Liver (tissue), 3 donors: ENCODE results near the gene MAGI1.

Experiments used
- ATF3 ChIP-seq: IDR thresholded peaks from 2 replicates; pipeline ENCODE4 v1.6.1; 2016; ENCODE audit warnings: antibody characterized with exemption
- CTCF ChIP-seq: fragments of 150-350 bp; IDR thresholded peaks from 2 replicates; pipeline ENCODE4 v1.5.1; 2017; ENCODE audit warnings: improper control_type of control experiment, low read depth, low read length; ENCODE audit not compliant: missing input control
- EGR1 ChIP-seq, 2 donors: IDR thresholded peaks; 2 replicates each; pipeline ENCODE4 v1.6.1; 2016 to 2018; ENCODE audit warnings: antibody characterized with exemption in 2 of 2, low read depth in 2 of 2
- GABPA ChIP-seq, 2 donors: IDR thresholded peaks in 1 of 2; conservative IDR thresholded peaks in 1 of 2; 2 replicates each; pipeline ENCODE4 v1.6.1; 2016; ENCODE audit warnings: antibody characterized with exemption in 2 of 2, mild to moderate bottlenecking in 1 of 2, moderate library complexity in 1 of 2
- HNF4G ChIP-seq: IDR thresholded peaks from 2 replicates; pipeline ENCODE4 v1.6.1; 2016; ENCODE audit warnings: antibody characterized with exemption
- JUND ChIP-seq, 2 donors: IDR thresholded peaks; 2 replicates each; pipeline ENCODE4 v1.6.1; 2016; ENCODE audit warnings: antibody characterized with exemption in 2 of 2
- NR2F2 ChIP-seq: IDR thresholded peaks from 2 replicates; pipeline ENCODE4 v1.6.1; 2016; ENCODE audit warnings: antibody characterized with exemption
- RAD21 ChIP-seq, 2 donors: IDR thresholded peaks; 2 replicates each; pipeline ENCODE4 v1.6.1; 2016; ENCODE audit warnings: antibody characterized with exemption in 2 of 2, mild to moderate bottlenecking in 2 of 2
- REST ChIP-seq: IDR thresholded peaks from 2 replicates; pipeline ENCODE4 v1.6.1; 2016; ENCODE audit warnings: antibody characterized with exemption, mild to moderate bottlenecking
- SP1 ChIP-seq: IDR thresholded peaks from 2 replicates; pipeline ENCODE4 v1.6.1; 2018; ENCODE audit warnings: antibody characterized with exemption, mild to moderate bottlenecking
- TAF1 ChIP-seq: conservative IDR thresholded peaks from 2 replicates; pipeline ENCODE4 v1.6.1; 2016; ENCODE audit warnings: antibody characterized with exemption, mild to moderate bottlenecking
- YY1 ChIP-seq: IDR thresholded peaks from 2 replicates; pipeline ENCODE4 v1.6.1; 2016; ENCODE audit warnings: antibody characterized with exemption, mild to moderate bottlenecking
- donor health status: healthy.
- donor health status: healthy.

GRCh38 chr3:65723985-65724384 is 314.7 kb downstream of the MAGI1 start:
- TF ChIP-seq TAF1: no peak
- TF ChIP-seq CTCF: no peak
- no peak for TF ChIP-seq REST
- no peak for TF ChIP-seq GABPA (IDR thresholded peaks at IDR 0.05 in 1 of 2, conservative IDR thresholded peaks at IDR 0.05 in 1 of 2)
- TF ChIP-seq NR2F2: no peak
- no peak for TF ChIP-seq ATF3
- TF ChIP-seq SP1: no peak
- TF ChIP-seq RAD21 (IDR thresholded peaks at IDR 0.05): no peak
- TF ChIP-seq EGR1 (IDR thresholded peaks at IDR 0.05; ENCODE audit: low read depth in 2 of 2): no peak
- no peak for TF ChIP-seq JUND (IDR thresholded peaks at IDR 0.05)
- no peak for TF ChIP-seq YY1
- TF ChIP-seq HNF4G: no peak
